Measurements from ENCODE around the gene ITGAE.

GRCh38 chr17:3695129-3695722 is 105.8 kb downstream of the ITGAE start:
- TF ChIP-seq RAD21 (IDR thresholded peaks at IDR 0.05; ENCODE audit: low read depth) (no peak), TAF1 (IDR thresholded peaks at IDR 0.05; ENCODE audit: low read depth) (no peak), REST (IDR thresholded peaks at IDR 0.05; ENCODE audit: low read depth) (no peak)

All from Ishikawa (cell line).